CD4-positive, alpha-beta T cell (primary cell): Measurements from ENCODE around the gene ZDHHC23. TPM values are rescaled to one million over a fixed set of nuclear protein-coding genes. Genes with fewer than 3 reads are reported as not detected.

Experiments
- ATAC-seq: fragments of 200-7000 bp; cut with Tn5 transposase; one replicate; pipeline ENCODE4 v1.10.0; 2022; ENCODE audit warnings: mild to moderate bottlenecking; ENCODE audit not compliant: poor library complexity
- CTCF ChIA-PET: fragments of 350-600 bp; sonication (Branson Sonifier 250); formaldehyde crosslinking; loops from one replicate; lab custom pipeline; 2021; ENCODE audit warnings: antibody characterized with exemption, inconsistent platforms; lab: Charles Lee
- POLR2A ChIA-PET: fragments of 350-600 bp; sonication (Branson Sonifier 250); formaldehyde crosslinking; loops from one replicate; lab custom pipeline; 2021; ENCODE audit warnings: antibody characterized with exemption, inconsistent platforms; lab: Charles Lee
- DNase-seq, 14 experiments: peaks; one replicate each; pipeline ENCODE4 v3.0.0-alpha.2; 2013 to 2020; ENCODE audit warnings: mixed read lengths in 2 of 14
- H3K27ac ChIP-seq, 2 donors: one replicate each; pipeline versions ENCODE4 v1.5.1 to v1.7.0; 2013; ENCODE audit warnings: low read length in 2 of 2, low read depth in 1 of 2, mild to moderate bottlenecking in 1 of 2
- H3K27me3 ChIP-seq, 2 experiments: 1 replicate in 1 of 2; 2 replicates in 1 of 2; pipeline versions ENCODE4 v1.6.1 to v1.7.0; 2013; ENCODE audit warnings: low read length in 2 of 2, control low read depth in 1 of 2, mild to moderate bottlenecking in 1 of 2, moderate library complexity in 1 of 2; ENCODE audit not compliant: insufficient read depth in 2 of 2, control insufficient read depth in 1 of 2
- H3K36me3 ChIP-seq: one replicate; pipeline ENCODE4 v1.6.1; 2013; ENCODE audit warnings: low read length, control low read depth; ENCODE audit not compliant: insufficient read depth
- H3K4me1 ChIP-seq: one replicate; pipeline ENCODE4 v1.6.1; 2013; ENCODE audit warnings: low read length, control low read depth; ENCODE audit not compliant: insufficient read depth
- H3K4me3 ChIP-seq: one replicate; pipeline ENCODE4 v1.5.1; 2013; ENCODE audit warnings: mild to moderate bottlenecking, low read length, moderate library complexity
- H3K9me3 ChIP-seq, 2 experiments: 1 replicate in 1 of 2; 2 replicates in 1 of 2; pipeline versions ENCODE4 v1.6.1 to v1.7.0; 2013; ENCODE audit warnings: low read length in 2 of 2, mild to moderate bottlenecking in 2 of 2, control low read depth in 1 of 2, moderate library complexity in 1 of 2; ENCODE audit not compliant: control insufficient read depth in 1 of 2, insufficient read depth in 1 of 2
- H3K27ac Mint-ChIP-seq: one replicate; pipeline ENCODE4 v1.8.0; 2020; ENCODE audit warnings: mixed read lengths
- H3K27me3 Mint-ChIP-seq: one replicate; pipeline ENCODE4 v1.8.0; 2021; ENCODE audit warnings: mixed read lengths
- H3K36me3 Mint-ChIP-seq: one replicate; pipeline ENCODE4 v1.8.0; 2021; ENCODE audit warnings: low read depth, mixed read lengths
- H3K4me1 Mint-ChIP-seq: one replicate; pipeline ENCODE4 v1.8.0; 2021; ENCODE audit warnings: low read depth, mixed read lengths
- H3K4me3 Mint-ChIP-seq: one replicate; pipeline ENCODE4 v1.8.0; 2020; ENCODE audit warnings: mild to moderate bottlenecking, mixed read lengths
- H3K9me3 Mint-ChIP-seq: one replicate; pipeline ENCODE4 v1.8.0; 2020; ENCODE audit warnings: mixed read lengths
- CTCF ChIP-seq: fragments of 200-600 bp; IDR thresholded peaks from one replicate; pipeline ENCODE4 v1.8.0; 2022; ENCODE audit warnings: antibody characterized with exemption, mild to moderate bottlenecking
- intact Hi-C, 2 experiments: fragments of 100-400 bp; cut with DNase I in 1 of 2; cut with micrococcal nuclease in 1 of 2; formaldehyde crosslinking; loops; one replicate each; pipeline versions ENCODE4 v1.15.1 to v1.9.0; 2023 to 2025; cut with DNase I, micrococcal nuclease
- total RNA-seq, 174 experiments: library from RNA in 2 of 174; stranded (reverse) in 2 of 174; gene quantifications; one replicate each; pipeline ENCODE4 v1.2.3 and lab custom pipeline; 2021 to 2026

ZDHHC23 gene
- total RNA-seq, 2 experiments from 2014 or later = 3.2 TPM

DNA sequence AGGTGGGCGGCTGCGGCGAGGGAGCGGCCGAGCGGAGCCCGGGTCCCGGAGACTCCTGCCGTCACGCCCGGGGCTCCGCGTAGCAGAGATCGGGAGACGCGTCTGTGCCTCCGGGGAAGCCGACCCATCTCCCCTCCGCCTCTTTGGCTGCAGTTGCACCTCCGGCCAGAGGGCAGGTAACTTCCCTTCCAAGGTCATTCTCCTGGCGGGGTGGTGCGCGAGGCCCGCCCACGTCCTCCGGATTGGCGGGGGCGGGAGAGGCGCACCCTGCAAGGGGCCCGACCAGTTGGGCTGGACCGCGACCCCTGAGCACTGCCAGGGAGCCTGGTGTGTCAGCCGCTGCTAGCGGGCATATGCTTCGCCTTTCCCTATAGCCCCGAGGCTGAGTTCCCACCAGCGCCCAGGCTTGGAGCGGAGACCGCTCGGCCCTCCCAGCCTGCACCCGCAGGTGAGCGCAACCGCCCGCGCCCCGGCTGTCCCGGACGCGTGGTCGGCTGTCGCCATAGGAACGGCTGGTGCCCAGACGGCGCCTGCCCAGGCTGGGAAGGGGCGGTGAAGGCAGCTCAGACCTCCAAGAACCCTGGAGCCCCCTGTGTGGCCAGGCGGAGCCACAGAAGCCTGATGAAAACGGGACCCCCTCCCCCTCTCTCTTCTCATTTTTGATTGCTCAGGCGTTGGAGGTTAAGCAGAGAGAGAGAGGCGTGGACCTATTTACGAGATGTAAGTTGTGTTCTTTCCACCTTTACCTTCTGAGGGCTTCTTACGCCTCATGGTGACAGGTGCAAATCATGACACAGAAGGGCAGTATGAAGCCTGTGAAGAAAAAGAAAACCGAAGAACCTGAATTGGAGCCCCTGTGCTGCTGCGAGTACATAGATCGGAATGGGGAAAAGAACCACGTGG, 453 bp downstream of the ZDHHC23 start:
- Histone ChIP-seq H3K4me1 (peaks cover 15% of the 10 kb centered on the region), H3K36me3 (no peaks in the 10 kb centered on the region), H3K27ac (no peak overlapping the region), H3K9me3 (no peaks in the 10 kb centered on the region), H3K4me3 (peak overlapping the region; percentile 84), H3K27me3 (peaks cover 0 to 3% of the 10 kb centered on the region in 2 experiments)
- POLR2A ChIA-PET = no interaction called here
- intact Hi-C loops = loop anchor here (2.0 to 10.0 kb wide), 4 partner anchors 109 to 453 kb away; partner anchors contain the start of genes ATP6V1A (in 1 of the 2), CCDC191 (in 1 of the 2), NAA50 (in 1 of the 2) and QTRT2 (in 1 of the 2)
- ATAC-seq (peak; percentile 36), DNase-seq (peak in 10 of 14 experiments; percentile 3 to 61 (median 15))
- no peak for TF ChIP-seq CTCF
- CTCF ChIA-PET = no interaction called here
- H3K9me3 Mint-ChIP-seq = no peaks in the 10 kb centered on the region
- peaks cover 13% of the 10 kb centered on the region for H3K27me3 Mint-ChIP-seq
- H3K27ac Mint-ChIP-seq = peak overlapping the region; percentile 25
- H3K4me3 Mint-ChIP-seq = peak overlapping the region; percentile 87
- H3K36me3 Mint-ChIP-seq = no peaks in the 10 kb centered on the region
- H3K4me1 Mint-ChIP-seq = peaks cover 21% of the 10 kb centered on the region

DNA sequence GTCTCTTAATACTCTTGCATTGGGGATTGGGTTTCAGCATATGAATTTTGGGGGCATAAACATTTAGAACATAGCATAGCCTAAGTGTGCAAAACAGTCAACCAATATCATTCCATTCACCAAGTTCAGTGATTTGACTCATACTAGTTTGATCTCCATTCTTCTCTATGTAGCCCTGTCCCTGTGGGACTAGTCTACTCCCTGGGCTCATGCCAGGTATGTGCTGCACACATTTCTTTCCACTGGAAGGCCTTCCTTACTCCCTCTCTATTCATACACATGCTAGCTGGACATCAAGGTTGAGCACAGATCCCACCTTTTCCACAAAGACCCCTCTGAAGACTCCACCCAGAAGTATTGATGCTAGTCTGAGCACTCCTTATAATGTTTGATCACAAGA, 5.1 kb downstream of the ZDHHC23 start:
- H3K4me1 Mint-ChIP-seq = peaks cover 21% of the 10 kb centered on the region
- intact Hi-C loops = no loop called here
- H3K27me3 Mint-ChIP-seq = no peaks in the 10 kb centered on the region
- Histone ChIP-seq H3K4me1 (peaks cover 18% of the 10 kb centered on the region), H3K36me3 (no peaks in the 10 kb centered on the region), H3K27ac (no peak overlapping the region), H3K4me3 (no peak overlapping the region), H3K27me3 (no peaks in the 10 kb centered on the region), H3K9me3 (no peaks in the 10 kb centered on the region)
- no peak for TF ChIP-seq CTCF
- ChIA-PET POLR2A (no interaction called here), CTCF (interaction anchor here (1.1 kb wide), 1 partner anchor 38 kb away, joined by 3 read pairs; no protein-coding TSS in a partner anchor)
- no peak for ATAC-seq
- no peak overlapping the region for H3K27ac Mint-ChIP-seq
- H3K36me3 Mint-ChIP-seq = no peaks in the 10 kb centered on the region
- no peak overlapping the region for H3K4me3 Mint-ChIP-seq
- no peak for DNase-seq
- H3K9me3 Mint-ChIP-seq = no peaks in the 10 kb centered on the region

- Mint-ChIP-seq H3K4me1 (peaks cover 18% of the 10 kb centered on the region), H3K4me3 (no peak overlapping the region), H3K27me3 (no peaks in the 10 kb centered on the region), H3K27ac (no peak overlapping the region), H3K36me3 (no peaks in the 10 kb centered on the region), H3K9me3 (no peaks in the 10 kb centered on the region)
- Histone ChIP-seq H3K27me3 (no peaks in the 10 kb centered on the region), H3K9me3 (no peaks in the 10 kb centered on the region), H3K36me3 (peaks cover 3% of the 10 kb centered on the region), H3K4me3 (no peak overlapping the region), H3K4me1 (peaks cover 10% of the 10 kb centered on the region), H3K27ac (no peak overlapping the region)
- intact Hi-C loops = no loop called here
- ChIA-PET POLR2A (no interaction called here), CTCF (no interaction called here)
- peak in 1 of 14 experiments; percentile 2 for DNase-seq
- no peak for ATAC-seq
- no peak for TF ChIP-seq CTCF
These were observed 5.9 kb downstream of the ZDHHC23 start for GRCh38 chr3:113953677-113954076.
